ENCODE data around the gene NUPR2.

DNA sequence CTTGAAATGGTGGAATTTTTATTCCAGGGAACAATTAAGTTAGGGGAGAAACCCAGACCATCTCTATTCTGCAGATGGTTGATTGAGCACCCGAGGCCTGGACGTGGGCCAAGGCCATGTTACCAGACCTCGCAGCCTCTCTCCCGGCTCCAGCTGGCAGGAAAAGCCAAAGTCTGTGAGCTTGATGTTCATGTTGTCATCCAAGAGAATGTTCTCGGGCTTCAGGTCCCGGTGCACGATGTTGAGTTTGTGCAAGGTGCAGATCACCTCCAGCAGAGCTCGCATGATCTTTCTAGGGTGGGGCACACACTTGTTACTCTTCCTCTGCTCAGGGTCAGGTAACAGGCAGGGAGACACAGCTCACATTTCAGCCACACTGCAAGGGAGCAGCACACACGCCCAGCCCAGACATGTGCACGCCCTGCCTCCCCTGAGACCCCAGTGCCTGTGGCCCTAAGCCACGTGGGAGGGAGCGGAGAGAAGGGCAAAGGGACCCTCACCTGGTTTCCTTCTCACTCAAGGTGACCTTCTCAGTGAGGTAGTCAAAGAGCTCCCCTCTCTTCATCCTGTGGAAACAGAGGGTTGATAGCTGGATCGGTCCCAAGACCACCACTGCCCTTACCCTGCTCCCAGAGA is 32.9 kb downstream of the NUPR2 start:
- TF ChIP-seq CTCF (conservative IDR thresholded peaks at IDR 0.05 in 1 of 2, IDR thresholded peaks at IDR 0.05 in 1 of 2; ENCODE audit: low read depth in 1 of 2, low read length in 2 of 2): no peak
- TF ChIP-seq EZH2 (IDR thresholded peaks at IDR 0.05; ENCODE audit: low read length, missing control alignments): no peak

All from fibroblast of lung (primary cell).